ENCODE data around the gene SYT9. TPM values are rescaled to one million over a fixed set of nuclear protein-coding genes. Genes with fewer than 3 reads are reported as not detected.

SYT9 gene
- total and polyA plus RNA-seq, 2 of the 8 experiments (the other 6 are each of a cell fraction or from before 2014, with no cell fraction given) = 1.5 to 2.9 TPM

DNA sequence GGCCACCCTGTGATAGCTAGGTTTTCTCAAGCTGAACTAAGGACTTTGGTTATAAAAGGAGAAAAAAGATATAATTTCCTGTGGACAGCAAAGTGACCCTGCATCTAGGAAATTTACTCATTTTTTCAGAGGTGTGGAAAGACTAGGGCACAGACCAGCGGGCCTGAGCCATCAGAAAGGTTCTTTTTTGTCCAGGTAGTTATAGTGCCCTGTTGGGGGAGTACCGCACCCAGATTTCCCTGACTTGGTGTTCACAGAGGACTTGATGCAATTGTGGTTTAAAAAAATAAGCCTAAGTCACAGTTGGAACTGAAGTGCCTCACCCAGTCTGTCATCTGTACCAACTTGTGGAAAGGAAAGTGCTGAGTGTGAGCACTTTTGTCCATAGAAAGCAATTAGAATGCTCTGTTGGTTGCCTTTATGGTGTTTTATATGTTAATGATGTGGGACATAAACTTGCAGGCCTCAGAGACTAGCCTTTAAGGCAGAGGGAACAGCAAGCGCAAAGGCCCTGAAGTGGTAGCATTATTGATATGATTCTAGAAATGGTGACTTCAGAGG lies 3.1 kb downstream of the SYT9 start:
- WGBS, 2 experiments (ENCODE audit: extremely low coverage in 1 of 2, insufficient coverage in 1 of 2, insufficient read length in 1 of 2, insufficient replicate concordance in 2 of 2, low coverage in 1 of 2, low lambda C conversion rate in 2 of 2, missing lambda C conversion rate in 1 of 2) = 57% methylated on average over 3 of the region's 3 CpGs; no CpG with 5 or more reads in 1 of the 2 experiments
- peaks cover 9 to 34% (median 25%) of the 10 kb centered on the region in 4 experiments for H3K27me3 ChIP-seq (replicated peaks in 1 of 4; ENCODE audit: control insufficient read depth in 3 of 4, extremely low read depth in 1 of 4, insufficient read depth in 3 of 4, low read length in 3 of 4)
- CTCF ChIA-PET (ENCODE audit: partially characterized antibody) = interaction anchor here (0.9 to 1.4 kb wide), 2 partner anchors 98 to 189 kb away, joined by 3 read pairs; no protein-coding TSS in a partner anchor

More for the DNA sequence above, 3.1 kb downstream of the SYT9 start:
- H3K4me1 ChIP-seq (replicated peaks in 1 of 4; ENCODE audit: control insufficient read depth in 3 of 4, insufficient read depth in 4 of 4, low read length in 3 of 4) = peaks cover 0 to 6% (median 2%) of the 10 kb centered on the region in 4 experiments; a peak in 5 of 7 replicates
- H4K20me1 ChIP-seq (replicated peaks in 1 of 2; ENCODE audit: control insufficient read depth in 1 of 2, insufficient read depth in 2 of 2, low read length in 2 of 2) = no peaks in the 10 kb centered on the region
- no peaks in the 10 kb centered on the region for H3K36me3 ChIP-seq (ENCODE audit: control insufficient read depth in 2 of 4, insufficient read depth in 4 of 4, low read length in 3 of 4)
- POLR2A ChIA-PET (ENCODE audit: partially characterized antibody) = interaction anchor here (0.9 to 1.3 kb wide), 2 partner anchors 12 to 15 kb away, joined by 3 to 4 read pairs; no protein-coding TSS in a partner anchor
- H3K4me2 ChIP-seq (ENCODE audit: insufficient read depth in 1 of 2, low read depth in 2 of 2, low read length in 2 of 2) = no peak overlapping the region
- no peak for FAIRE-seq
- no peak overlapping the region for H2AK5ac ChIP-seq (ENCODE audit: low read depth, low read length)
- H2BK120ac ChIP-seq (replicated peaks; ENCODE audit: low read depth, low read length) = no peak overlapping the region
- H3K9ac ChIP-seq (replicated peaks in 1 of 4; ENCODE audit: extremely low read depth in 1 of 4, low read depth in 3 of 4, low read length in 3 of 4) = no peak overlapping the region
- no peak overlapping the region for H3K4ac ChIP-seq (replicated peaks; ENCODE audit: insufficient read length, low read depth, low read length)
- H3K23ac ChIP-seq (ENCODE audit: insufficient read length) = no peak overlapping the region
- H3K9me3 ChIP-seq (ENCODE audit: insufficient read depth in 2 of 2, low read depth in 1 of 2, low read length in 1 of 2) = no peaks in the 10 kb centered on the region
- H3K14ac ChIP-seq (ENCODE audit: insufficient read length) = no peak overlapping the region
- no peak overlapping the region for H3K56ac ChIP-seq (replicated peaks; ENCODE audit: insufficient read length, low read depth, low read length)
- H3K18ac ChIP-seq (ENCODE audit: extremely low read depth, low read length) = no peak overlapping the region
- no peak overlapping the region for H2BK15ac ChIP-seq (ENCODE audit: low read length)
- H3K4me3 ChIP-seq (ENCODE audit: extremely low read depth in 1 of 4, insufficient read depth in 2 of 4, low read depth in 3 of 4, low read length in 4 of 4) = no peak overlapping the region
- TF ChIP-seq SP4 (IDR thresholded peaks at IDR 0.05; ENCODE audit: low read length) (no peak), HDAC2 (IDR thresholded peaks at IDR 0.05; ENCODE audit: borderline replicate concordance in 1 of 2, low read depth in 2 of 2, low read length in 2 of 2) (no peak), SP2 (IDR thresholded peaks at IDR 0.05; ENCODE audit: low read length) (no peak), SRF (IDR thresholded peaks at IDR 0.05; ENCODE audit: low read depth, low read length) (no peak), GTF2F1 (IDR thresholded peaks at IDR 0.05; ENCODE audit: borderline replicate concordance, low read depth, low read length) (no peak)
- no peaks in the 10 kb centered on the region for H3K79me1 ChIP-seq (ENCODE audit: low read depth, low read length)
- H2BK12ac ChIP-seq (ENCODE audit: low read depth, low read length) = no peak overlapping the region
- H4K8ac ChIP-seq (ENCODE audit: extremely low read depth, insufficient read depth, low read length) = no peak overlapping the region
- no peak overlapping the region for H4K5ac ChIP-seq (ENCODE audit: insufficient read length, low read depth, low read length)
- H3K23me2 ChIP-seq (ENCODE audit: low read depth, low read length) = peaks cover 17% of the 10 kb centered on the region
- DNase-seq (ENCODE audit: low read depth in 1 of 2, low spot score in 2 of 2) = no peak
- no peak overlapping the region for H2BK5ac ChIP-seq (ENCODE audit: low read depth, low read length)
- H2AFZ ChIP-seq (ENCODE audit: low read length) = no peak overlapping the region
- no peaks in the 10 kb centered on the region for H3K79me2 ChIP-seq (ENCODE audit: control insufficient read depth in 1 of 2, insufficient read depth in 2 of 2, low read length in 2 of 2)
- H2BK20ac ChIP-seq (ENCODE audit: low read length) = no peak overlapping the region
- H4K91ac ChIP-seq (replicated peaks; ENCODE audit: insufficient read length, low read length) = no peak overlapping the region
- H3K27ac ChIP-seq (ENCODE audit: low read depth, low read length) = no peak overlapping the region

Measured in H1 (cell line).